GM13976 (cell line): ENCODE data around the gene CNNM2.
"Not testable (repeated sequence)": the region's sequence is repeated elsewhere in the genome, so short reads cannot be mapped to it uniquely, and the experiment has no call there.

Experiments used
- DNase-seq: peaks from one replicate; pipeline ENCODE4 v3.0.0; 2012; ENCODE audit warnings: low spot score
- in situ Hi-C: fragments of 300-500 bp; cut with MboI; formaldehyde crosslinking; loops from one replicate; pipeline ENCODE4 v1.12.0; 2022; ENCODE audit warnings: low sequenced_read_pairs, mixed read lengths, inconsistent platforms; ENCODE audit not compliant: unreplicated experiment
- TF ChIP-seq, protein P1 (sequence below): IDR thresholded peaks from 2 replicates; pipeline ENCODE4 v1.5.1; 2012; ENCODE audit warnings: borderline replicate concordance, mild to moderate bottlenecking; ENCODE audit not compliant: insufficient read depth; ENCODE audit errors: extremely low read depth, missing control alignments, control extremely low read depth

CNNM2 gene

DNA sequence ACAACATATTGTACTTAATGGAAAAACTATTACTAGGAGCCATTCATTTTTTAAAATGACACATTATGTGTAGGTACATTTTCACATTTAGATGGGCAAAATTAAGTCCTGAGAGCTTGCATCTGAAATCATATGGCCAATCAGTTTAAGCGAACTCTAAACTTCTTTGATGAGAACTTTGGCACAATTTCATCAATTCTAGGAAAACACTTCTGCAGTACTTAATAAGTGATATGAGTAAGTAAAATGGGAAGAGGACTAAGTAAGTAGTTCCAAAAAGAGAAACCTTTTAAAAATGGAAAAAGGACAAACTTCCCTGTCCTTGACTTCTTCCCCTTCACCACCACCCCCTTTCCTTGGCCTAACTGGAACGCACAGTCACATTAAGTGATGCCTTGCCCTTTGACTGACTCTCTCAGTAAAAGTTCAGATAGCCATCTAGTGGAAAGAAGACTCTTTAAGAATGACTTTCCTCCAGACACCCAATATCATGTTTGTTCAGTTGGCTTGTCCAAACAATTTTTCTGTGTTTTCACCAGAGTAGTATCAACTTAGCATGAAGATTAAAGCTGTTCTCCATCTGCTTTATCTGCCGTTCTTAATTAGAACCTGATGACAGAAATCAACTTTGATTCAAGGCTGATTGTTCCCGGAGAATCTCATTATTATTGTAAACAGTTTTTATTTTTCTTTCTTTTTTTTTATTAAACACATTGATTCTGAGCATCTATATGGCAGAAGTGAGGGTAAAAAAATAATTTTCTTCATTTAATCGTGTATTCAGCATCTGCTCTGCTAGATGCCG lies 45.1 kb downstream of the CNNM2 start:
- no peak for DNase-seq
- TF ChIP-seq, protein P1, sequence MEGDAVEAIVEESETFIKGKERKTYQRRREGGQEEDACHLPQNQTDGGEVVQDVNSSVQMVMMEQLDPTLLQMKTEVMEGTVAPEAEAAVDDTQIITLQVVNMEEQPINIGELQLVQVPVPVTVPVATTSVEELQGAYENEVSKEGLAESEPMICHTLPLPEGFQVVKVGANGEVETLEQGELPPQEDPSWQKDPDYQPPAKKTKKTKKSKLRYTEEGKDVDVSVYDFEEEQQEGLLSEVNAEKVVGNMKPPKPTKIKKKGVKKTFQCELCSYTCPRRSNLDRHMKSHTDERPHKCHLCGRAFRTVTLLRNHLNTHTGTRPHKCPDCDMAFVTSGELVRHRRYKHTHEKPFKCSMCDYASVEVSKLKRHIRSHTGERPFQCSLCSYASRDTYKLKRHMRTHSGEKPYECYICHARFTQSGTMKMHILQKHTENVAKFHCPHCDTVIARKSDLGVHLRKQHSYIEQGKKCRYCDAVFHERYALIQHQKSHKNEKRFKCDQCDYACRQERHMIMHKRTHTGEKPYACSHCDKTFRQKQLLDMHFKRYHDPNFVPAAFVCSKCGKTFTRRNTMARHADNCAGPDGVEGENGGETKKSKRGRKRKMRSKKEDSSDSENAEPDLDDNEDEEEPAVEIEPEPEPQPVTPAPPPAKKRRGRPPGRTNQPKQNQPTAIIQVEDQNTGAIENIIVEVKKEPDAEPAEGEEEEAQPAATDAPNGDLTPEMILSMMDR = no peak
- in situ Hi-C loops = no loop called here

GRCh38 chr10:102963756-102964025 lies 45.6 kb downstream of the CNNM2 start:
- in situ Hi-C loops = no loop called here
- TF ChIP-seq, protein P1 = no peak
- DNase-seq = no peak

DNA sequence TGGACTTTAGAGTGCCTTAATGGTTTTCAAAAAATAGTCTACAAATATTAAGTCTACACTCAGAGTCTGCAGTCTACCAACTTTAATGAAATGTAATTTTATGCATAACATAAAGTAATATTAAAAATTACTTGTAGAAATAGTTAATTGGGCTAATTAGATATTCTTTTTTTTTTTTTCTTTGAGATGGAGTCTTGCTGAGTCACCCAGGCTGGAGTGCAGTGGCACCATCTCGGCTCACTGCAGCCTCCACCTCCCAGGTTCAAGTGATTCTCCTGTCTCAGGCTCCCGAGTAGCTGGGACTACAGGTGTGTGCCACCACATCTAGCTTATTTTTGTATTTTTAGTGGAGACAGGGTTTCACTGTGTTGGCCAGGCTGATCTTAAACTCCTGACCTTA lies 46.0 kb downstream of the CNNM2 start:
- in situ Hi-C loops = not testable (repeated sequence)

DNA sequence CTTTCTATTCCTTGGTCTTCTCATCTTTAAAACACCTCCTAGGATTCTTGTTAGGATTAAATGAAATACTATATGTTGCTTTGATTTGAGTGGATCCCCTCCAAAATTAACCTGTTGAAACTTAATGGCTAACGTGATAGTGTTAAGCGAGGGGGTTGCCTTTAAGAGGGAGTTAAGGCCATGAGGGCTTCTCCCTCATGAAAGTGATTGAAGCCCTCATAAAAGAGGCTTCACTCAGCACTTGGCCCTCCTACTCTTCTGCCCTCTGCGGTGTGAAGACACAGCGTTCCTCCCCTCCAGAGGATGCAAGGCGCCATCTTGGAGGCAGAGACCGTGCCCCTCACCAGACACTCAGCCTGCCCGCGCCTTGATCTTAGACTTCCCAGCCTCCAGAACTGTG lies 46.6 kb downstream of the CNNM2 start:
- TF ChIP-seq, protein P1 = no peak
- in situ Hi-C loops = no loop called here
- no peak for DNase-seq

More for the DNA sequence above, 46.0 kb downstream of the CNNM2 start:
- not testable (repeated sequence) for DNase-seq

- DNase-seq = no peak
- in situ Hi-C loops = no loop called here
- TF ChIP-seq, protein P1 = no peak
Measured at GRCh38 chr10:102965311-102965851, 47.3 kb downstream of the CNNM2 start.

- TF ChIP-seq, protein P1 = no peak
- in situ Hi-C loops = no loop called here
- DNase-seq = no peak
Measured at GRCh38 chr10:102967123-102967522, 49.0 kb downstream of the CNNM2 start.

DNA sequence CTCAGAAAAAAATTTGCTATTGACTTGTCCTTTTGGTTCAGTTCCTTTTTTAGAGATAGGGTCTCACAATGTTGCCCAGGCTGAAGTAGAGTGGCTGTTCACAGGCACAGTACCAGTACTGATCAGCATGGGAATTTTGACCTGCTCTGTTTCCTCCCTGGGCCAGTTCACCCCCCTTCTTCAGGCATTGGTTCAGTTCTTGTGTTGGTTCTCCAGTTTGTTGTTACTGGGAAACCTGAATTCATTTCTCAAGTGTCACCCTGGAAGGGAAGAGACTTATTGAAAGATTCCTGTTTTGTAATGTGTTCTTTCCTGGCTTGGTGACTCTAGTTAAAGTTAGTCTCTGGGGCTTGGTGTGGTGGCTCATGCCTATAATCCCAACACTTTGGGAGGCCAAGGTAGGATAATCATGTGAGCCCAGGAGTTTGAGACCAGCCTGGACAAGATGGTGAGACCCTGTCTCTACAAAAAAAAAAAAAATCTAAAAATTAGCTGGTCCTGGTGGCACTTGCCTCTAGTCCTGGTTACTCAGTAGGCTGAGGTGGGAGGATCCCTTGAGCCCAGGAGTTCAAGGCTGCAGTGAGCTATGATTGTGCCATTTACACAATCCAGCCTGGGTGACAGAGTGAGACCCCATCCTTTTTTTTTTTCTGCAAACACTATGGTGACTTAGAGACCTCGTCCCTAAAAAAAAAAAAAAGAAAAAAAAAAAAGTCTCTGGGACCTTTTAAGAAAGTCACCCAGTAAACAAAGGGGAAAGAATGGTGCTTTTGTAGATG lies 52.7 kb downstream of the CNNM2 start:
- in situ Hi-C loops = no loop called here
- no peak for DNase-seq
- TF ChIP-seq, protein P1 = no peak
